Measurements from ENCODE around the gene CAMK2D. TPM values are rescaled to one million over a fixed set of nuclear protein-coding genes. Genes with fewer than 3 reads are reported as not detected.
"Not testable (repeated sequence)": the region's sequence is repeated elsewhere in the genome, so short reads cannot be mapped to it uniquely, and the experiment has no call there.

Gene CAMK2D
- total RNA-seq, 1 donor from 2014 or later: 41.3 TPM

GRCh38 chr4:113766882-113767281, 5.3 kb upstream of the CAMK2D start:
- ATAC-seq (no peak), DNase-seq (ENCODE audit: low spot score) (no peak)
- intact Hi-C loops (cut with DNase I): no loop called here

DNA sequence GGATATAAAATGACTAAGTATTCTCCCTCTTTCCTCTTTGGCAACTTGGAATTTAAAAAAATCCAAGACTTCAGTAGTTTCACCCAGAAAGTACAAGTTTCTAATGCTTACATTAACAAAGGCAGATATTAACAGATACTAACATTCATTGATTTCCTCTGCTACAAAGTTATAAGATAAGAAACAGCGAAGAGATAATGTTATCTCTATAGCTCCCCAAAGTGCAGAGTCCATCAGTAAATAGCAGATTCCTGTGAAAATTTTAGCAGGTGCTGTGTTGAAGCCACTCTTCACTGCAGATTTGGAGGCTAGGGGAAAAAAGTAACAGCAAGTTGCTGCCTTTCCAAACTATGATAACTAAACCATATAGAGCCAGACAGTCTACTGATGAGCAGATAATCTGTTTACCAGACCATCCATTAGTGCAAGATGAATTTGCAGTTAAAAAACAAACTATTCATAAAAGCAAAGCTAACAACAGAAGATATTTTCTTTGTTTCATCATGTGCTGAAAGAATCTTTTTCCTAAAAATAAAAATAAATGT, 3.3 kb upstream of the CAMK2D start:
- intact Hi-C loops (cut with DNase I): no loop called here
- ATAC-seq (no peak), DNase-seq (ENCODE audit: low spot score) (no peak)

DNA sequence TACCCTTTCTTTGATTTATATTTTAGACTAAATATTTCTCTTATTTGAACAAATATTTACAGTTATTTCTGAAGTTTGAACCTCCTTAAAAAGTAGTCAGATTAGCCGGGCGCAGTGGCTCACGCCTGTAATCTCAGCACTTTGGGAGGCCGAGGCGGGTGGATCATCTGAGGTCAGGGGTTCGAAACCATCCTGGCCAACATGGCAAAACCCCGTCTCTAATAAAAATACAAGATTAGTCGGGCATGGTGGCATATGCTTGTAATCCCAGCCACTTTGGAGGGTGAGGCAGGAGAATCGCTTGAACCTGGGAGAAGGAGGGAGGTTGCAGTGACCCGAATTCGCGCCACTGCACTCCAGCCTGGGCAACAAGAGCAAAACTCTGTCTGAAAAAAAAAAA, 2.4 kb upstream of the CAMK2D start:
- intact Hi-C loops (cut with DNase I); ATAC-seq; DNase-seq (ENCODE audit: low spot score): not testable (repeated sequence)

- intact Hi-C loops (cut with DNase I): no loop called here
- ATAC-seq (no peak), DNase-seq (ENCODE audit: low spot score) (no peak)
These were observed 1.4 kb upstream of the CAMK2D start for GRCh38 chr4:113763029-113763285.

- intact Hi-C loops (cut with DNase I): no loop called here
- peak; percentile 100 for DNase-seq (ENCODE audit: low spot score)
- ATAC-seq: peak; percentile 95
These were observed 869 bp upstream of the CAMK2D start for GRCh38 chr4:113762186-113763028.

DNA sequence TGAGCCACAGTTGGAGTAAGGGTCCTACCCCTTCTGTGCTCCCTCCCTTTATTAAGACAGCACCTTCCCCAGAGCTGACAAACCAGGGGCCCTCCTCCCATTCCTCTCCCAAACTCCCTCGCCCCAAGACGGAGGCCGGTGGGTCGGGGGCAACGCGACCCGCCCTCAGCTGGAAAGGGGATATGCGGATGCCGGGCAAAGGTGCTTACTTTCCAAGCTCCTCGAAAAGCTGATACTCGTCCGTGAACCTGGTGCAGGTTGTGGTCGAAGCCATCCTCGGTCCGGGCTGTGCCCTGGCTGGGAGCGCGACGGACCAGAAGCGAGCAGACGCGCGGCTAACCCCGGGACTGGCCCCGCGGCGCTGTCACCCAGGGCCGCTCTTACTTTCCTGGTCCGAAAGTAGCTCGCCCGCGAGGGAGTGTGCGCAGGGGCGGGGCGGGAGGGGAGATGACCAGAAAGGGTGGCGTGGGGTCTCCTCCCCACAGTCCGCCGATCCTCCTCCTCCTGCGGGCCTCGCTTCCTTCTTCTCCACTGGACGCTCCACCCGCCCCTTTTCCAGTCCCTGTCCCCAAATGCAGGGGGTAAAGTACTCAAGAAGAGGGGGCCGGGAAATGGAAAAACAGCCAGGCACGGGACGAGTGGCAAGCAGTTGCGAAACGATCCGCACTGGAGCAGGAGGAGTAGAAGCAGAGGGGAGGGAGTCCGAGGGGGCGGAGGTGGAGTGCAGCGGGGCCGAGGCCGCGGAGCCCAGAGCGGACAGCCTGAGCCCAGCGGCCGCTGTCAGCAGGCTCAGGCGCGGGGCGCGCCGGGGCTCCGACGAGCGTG, 531 bp downstream of the CAMK2D start:
- peak; percentile 88 for DNase-seq (ENCODE audit: low spot score)
- ATAC-seq: peak; percentile 63
- intact Hi-C loops (cut with DNase I): no loop called here

- DNase-seq (ENCODE audit: low spot score): no peak
- intact Hi-C loops (cut with DNase I): no loop called here
- no peak for ATAC-seq
These were observed 1.3 kb downstream of the CAMK2D start for GRCh38 chr4:113760094-113760794.

DNA sequence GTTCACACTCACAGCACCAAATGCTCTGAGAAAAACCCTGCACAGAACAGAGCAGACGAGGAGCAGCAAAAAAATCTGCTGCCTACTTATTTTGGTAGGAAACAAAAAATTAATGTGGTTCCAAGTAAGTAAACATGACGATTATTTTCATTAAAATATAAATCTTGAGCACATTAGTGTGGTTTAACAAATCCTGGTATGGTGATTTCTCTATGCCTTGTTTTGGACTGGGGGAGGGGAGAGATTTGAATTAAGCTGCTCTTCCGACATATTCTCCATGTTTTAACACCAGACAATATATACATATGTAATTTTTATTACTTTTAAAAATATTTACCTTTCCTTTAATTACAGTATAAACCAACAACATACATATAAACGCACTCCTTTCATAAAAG, 1.8 kb downstream of the CAMK2D start:
- ATAC-seq (no peak), DNase-seq (ENCODE audit: low spot score) (no peak)
- intact Hi-C loops (cut with DNase I): no loop called here

- DNase-seq (ENCODE audit: low spot score): no peak
- intact Hi-C loops (cut with DNase I): no loop called here
- no peak for ATAC-seq
These were observed 3.2 kb downstream of the CAMK2D start for GRCh38 chr4:113758372-113758771.

- DNase-seq (ENCODE audit: low spot score): no peak
- no peak for ATAC-seq
- intact Hi-C loops (cut with DNase I): no loop called here
These were observed 4.1 kb downstream of the CAMK2D start for GRCh38 chr4:113757486-113757885.

GRCh38 chr4:113756005-113756410, 5.5 kb downstream of the CAMK2D start:
- DNase-seq (ENCODE audit: low spot score) (no peak), ATAC-seq (no peak)
- intact Hi-C loops (cut with DNase I): no loop called here

DNA sequence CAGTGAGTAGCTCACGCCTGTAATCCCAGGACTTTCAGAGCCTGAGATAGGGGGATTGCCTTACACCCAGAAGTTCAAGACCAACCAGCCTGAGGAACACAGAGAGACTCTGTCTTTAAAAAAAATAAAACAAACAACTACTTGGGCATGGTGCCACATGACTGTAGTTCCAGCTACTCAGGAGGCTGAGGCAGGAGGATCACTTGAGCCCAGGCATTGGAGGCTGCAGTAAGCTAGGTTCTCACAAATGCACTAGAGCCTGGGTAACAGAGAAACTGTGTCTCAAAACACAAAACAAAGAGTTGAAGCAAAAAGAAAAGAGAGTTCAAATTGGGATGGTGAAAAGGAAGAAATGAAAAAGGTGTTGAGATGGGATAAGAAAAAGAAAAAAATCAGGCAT, 10.8 kb downstream of the CAMK2D start:
- ATAC-seq: no peak
- intact Hi-C loops (cut with DNase I): no loop called here
- DNase-seq (ENCODE audit: low spot score): no peak

GRCh38 chr4:113750296-113750695, 11.2 kb downstream of the CAMK2D start:
- intact Hi-C loops (cut with DNase I): no loop called here
- DNase-seq (ENCODE audit: low spot score): no peak
- ATAC-seq: no peak

GRCh38 chr4:113749178-113749577, 12.4 kb downstream of the CAMK2D start:
- DNase-seq (ENCODE audit: low spot score) (no peak), ATAC-seq (no peak)
- intact Hi-C loops (cut with DNase I): no loop called here

GRCh38 chr4:113747949-113748348, 13.6 kb downstream of the CAMK2D start:
- ATAC-seq (no peak), DNase-seq (ENCODE audit: low spot score) (no peak)
- intact Hi-C loops (cut with DNase I): no loop called here

- ATAC-seq: no peak
- DNase-seq (ENCODE audit: low spot score): no peak
- intact Hi-C loops (cut with DNase I): no loop called here
These were observed 15.8 kb downstream of the CAMK2D start for GRCh38 chr4:113745711-113746110.

DNA sequence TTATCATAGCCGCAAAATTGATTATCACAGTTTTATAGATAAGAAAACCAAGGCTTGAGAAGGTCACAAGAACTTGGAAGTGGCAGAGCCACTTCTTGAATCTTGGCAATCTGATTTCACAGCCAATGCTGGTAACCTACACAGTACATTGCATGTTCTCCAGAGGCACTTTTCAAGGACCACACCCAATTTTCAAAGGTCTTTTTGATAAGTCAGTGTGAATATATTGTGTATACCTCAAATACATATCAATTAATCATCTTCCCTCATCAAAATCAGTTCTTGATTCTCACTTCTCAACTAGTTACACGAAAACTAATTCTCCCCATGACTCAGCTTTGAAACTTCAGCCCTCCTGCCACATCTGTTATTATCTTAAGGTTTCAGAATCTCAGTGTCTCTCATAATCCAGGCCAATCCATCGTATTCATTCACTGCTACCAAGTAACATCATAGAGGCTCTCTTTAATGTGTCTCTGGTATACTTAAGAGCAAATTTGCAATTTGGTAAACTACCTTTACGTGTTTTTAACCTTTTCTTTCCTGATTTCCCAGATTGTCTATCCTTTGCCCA, 16.8 kb downstream of the CAMK2D start:
- intact Hi-C loops (cut with DNase I): no loop called here
- no peak for ATAC-seq
- DNase-seq (ENCODE audit: low spot score): no peak

DNA sequence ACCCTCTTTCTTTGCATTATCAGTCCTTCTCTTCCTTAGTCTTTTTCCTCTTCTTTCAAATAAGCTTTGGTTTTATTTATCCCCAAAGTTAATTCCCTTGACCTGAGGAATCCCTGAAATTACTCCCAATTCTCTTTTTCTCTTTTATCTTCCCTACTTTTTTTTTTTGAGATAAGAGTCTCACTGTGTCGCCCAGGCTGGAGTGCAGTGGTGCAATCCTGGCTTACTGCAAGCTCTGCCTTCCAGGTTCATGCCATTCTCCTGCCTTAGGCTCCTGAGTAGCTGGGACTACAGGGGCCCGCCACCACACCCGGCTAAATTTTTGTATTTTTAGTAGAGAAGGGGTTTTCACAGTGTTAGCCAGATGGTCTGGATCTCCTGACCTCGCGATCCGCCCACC, 17.8 kb downstream of the CAMK2D start:
- ATAC-seq (no peak), DNase-seq (ENCODE audit: low spot score) (no peak)
- intact Hi-C loops (cut with DNase I): no loop called here

- no peak for DNase-seq (ENCODE audit: low spot score)
- no peak for ATAC-seq
- intact Hi-C loops (cut with DNase I): no loop called here
These were observed 18.9 kb downstream of the CAMK2D start for GRCh38 chr4:113742643-113743042.
